Measurements from ENCODE around the gene UBE2V1.

The UBE2V1 gene

GRCh38 chr20:50058662-50059402 lies 54.1 kb downstream of the UBE2V1 start:
- DNase-seq = no peak

GRCh38 chr20:50057714-50058053 lies 55.3 kb downstream of the UBE2V1 start:
- no peak for DNase-seq

- DNase-seq = no peak
Measured at GRCh38 chr20:50056951-50057713, 55.8 kb downstream of the UBE2V1 start.

GRCh38 chr20:50056408-50056926 lies 56.5 kb downstream of the UBE2V1 start:
- no peak for DNase-seq

- no peak for DNase-seq
Measured at GRCh38 chr20:50055524-50056083, 57.3 kb downstream of the UBE2V1 start.

GRCh38 chr20:50054626-50055511 lies 58.1 kb downstream of the UBE2V1 start:
- DNase-seq = no peak

- DNase-seq = no peak
Measured at GRCh38 chr20:50054231-50054547, 58.8 kb downstream of the UBE2V1 start.

- DNase-seq = no peak
Measured at GRCh38 chr20:50053362-50054230, 59.4 kb downstream of the UBE2V1 start.

- DNase-seq = peak; percentile 59
Measured at GRCh38 chr20:50052550-50053361, 60.2 kb downstream of the UBE2V1 start.

- no peak for DNase-seq
Measured at GRCh38 chr20:50050660-50051308, 62.2 kb downstream of the UBE2V1 start.

GRCh38 chr20:50050214-50050613 lies 62.7 kb downstream of the UBE2V1 start:
- no peak for DNase-seq

GRCh38 chr20:50049442-50050026 lies 63.4 kb downstream of the UBE2V1 start:
- no peak for DNase-seq

- no peak for DNase-seq
Measured at GRCh38 chr20:50048420-50049166, 64.4 kb downstream of the UBE2V1 start.

GRCh38 chr20:50044353-50044960 lies 68.5 kb downstream of the UBE2V1 start:
- DNase-seq = no peak

GRCh38 chr20:50043573-50044352 lies 69.2 kb downstream of the UBE2V1 start:
- no peak for DNase-seq

- no peak for DNase-seq
Measured at GRCh38 chr20:50042370-50043313, 70.3 kb downstream of the UBE2V1 start.

All from NCI-H2171 (cell line).